NT2/D1 (cell line): ENCODE data around the gene ZMYND12.

Source experiments
- DNase-seq: peaks from one replicate; pipeline ENCODE4 v3.0.0-alpha.2; 2011; ENCODE audit warnings: low read depth, low spot score
- H3K27me3 ChIP-seq: 2 replicates; pipeline ENCODE4 v1.6.0; 2011; ENCODE audit warnings: mild to moderate bottlenecking; ENCODE audit not compliant: insufficient read length, insufficient read depth
- H3K36me3 ChIP-seq: 2 replicates; pipeline ENCODE4 v1.6.1; 2011; ENCODE audit warnings: mild to moderate bottlenecking, low read length, mixed read lengths; ENCODE audit not compliant: insufficient read depth, insufficient read length
- H3K4me1 ChIP-seq: 2 replicates; pipeline ENCODE4 v1.5.1; 2011; ENCODE audit not compliant: insufficient read depth, insufficient read length
- H3K4me3 ChIP-seq: 2 replicates; pipeline ENCODE4 v1.5.1; 2011; ENCODE audit warnings: low read depth; ENCODE audit not compliant: insufficient read length
- H3K9ac ChIP-seq: 2 replicates; pipeline ENCODE4 v1.6.0; 2011; ENCODE audit warnings: low read depth; ENCODE audit not compliant: insufficient read length
- H3K9me3 ChIP-seq: 2 replicates; pipeline ENCODE4 v1.5.1; 2011; ENCODE audit warnings: mild to moderate bottlenecking, low read length; ENCODE audit not compliant: insufficient read depth
- SUZ12 ChIP-seq: IDR thresholded peaks from 2 replicates; pipeline ENCODE4 v1.6.1; 2011; ENCODE audit not compliant: insufficient read length, insufficient read depth; ENCODE audit errors: extremely low read depth
- YY1 ChIP-seq: IDR thresholded peaks from 2 replicates; pipeline ENCODE4 v1.6.1; 2011; ENCODE audit not compliant: insufficient read length, insufficient read depth
- ZNF274 ChIP-seq: IDR thresholded peaks from 2 replicates; pipeline ENCODE4 v1.6.1; 2011; ENCODE audit warnings: mild to moderate bottlenecking, low read depth, low read length

Gene ZMYND12

GRCh38 chr1:42424201-42424600 is 31.6 kb downstream of the ZMYND12 start:
- H3K9me3 ChIP-seq: no peaks in the 10 kb centered on the region
- H3K4me3 ChIP-seq: no peak overlapping the region
- H3K4me1 ChIP-seq: peaks cover 10% of the 10 kb centered on the region
- H3K9ac ChIP-seq: no peak overlapping the region
- no peaks in the 10 kb centered on the region for H3K27me3 ChIP-seq
- no peaks in the 10 kb centered on the region for H3K36me3 ChIP-seq
- no peak for DNase-seq
- TF ChIP-seq YY1 (no peak), ZNF274 (no peak), SUZ12 (no peak)

GRCh38 chr1:42423681-42424080 is 32.1 kb downstream of the ZMYND12 start:
- TF ChIP-seq SUZ12 (no peak), ZNF274 (no peak), YY1 (no peak)
- no peak overlapping the region for H3K4me3 ChIP-seq
- peaks cover 13% of the 10 kb centered on the region for H3K4me1 ChIP-seq
- H3K27me3 ChIP-seq: no peaks in the 10 kb centered on the region
- H3K9ac ChIP-seq: no peak overlapping the region
- no peaks in the 10 kb centered on the region for H3K36me3 ChIP-seq
- H3K9me3 ChIP-seq: no peaks in the 10 kb centered on the region
- DNase-seq: no peak

- Histone ChIP-seq H3K9me3 (no peaks in the 10 kb centered on the region), H3K36me3 (no peaks in the 10 kb centered on the region), H3K4me1 (peaks cover 13% of the 10 kb centered on the region), H3K4me3 (no peak overlapping the region), H3K9ac (no peak overlapping the region), H3K27me3 (no peaks in the 10 kb centered on the region)
- no peak for TF ChIP-seq SUZ12
- no peak for TF ChIP-seq YY1
- TF ChIP-seq ZNF274: no peak
- DNase-seq: no peak
Measured at GRCh38 chr1:42422737-42423136, 33.1 kb downstream of the ZMYND12 start.

GRCh38 chr1:42420911-42421585 is 34.8 kb downstream of the ZMYND12 start:
- no peak for DNase-seq
- Histone ChIP-seq H3K36me3 (no peaks in the 10 kb centered on the region), H3K9me3 (no peaks in the 10 kb centered on the region), H3K4me1 (peaks cover 15% of the 10 kb centered on the region), H3K27me3 (no peaks in the 10 kb centered on the region), H3K9ac (no peak overlapping the region), H3K4me3 (no peak overlapping the region)
- TF ChIP-seq SUZ12 (no peak), YY1 (no peak), ZNF274 (no peak)

DNA sequence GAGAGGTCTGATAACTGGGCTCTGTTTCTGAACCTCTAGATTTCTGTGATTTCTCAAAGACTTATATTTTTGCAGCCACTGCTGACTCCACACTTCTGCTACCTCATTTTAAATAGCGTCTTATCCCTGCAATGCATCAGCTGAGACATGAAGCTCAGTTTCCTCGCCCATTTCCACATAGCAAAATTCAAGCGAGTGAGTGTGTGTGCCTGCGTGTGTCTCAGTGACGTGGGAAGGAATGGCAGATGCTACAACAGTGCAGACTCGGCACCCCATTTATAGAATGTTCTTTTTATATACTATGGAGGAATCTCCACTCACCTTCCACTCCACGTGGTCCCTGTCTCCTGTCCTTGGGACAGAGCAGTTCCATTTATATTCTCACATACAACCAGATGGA is 35.7 kb downstream of the ZMYND12 start:
- H3K9ac ChIP-seq: no peak overlapping the region
- H3K27me3 ChIP-seq: no peaks in the 10 kb centered on the region
- H3K4me3 ChIP-seq: no peak overlapping the region
- no peak for DNase-seq
- peaks cover 15% of the 10 kb centered on the region for H3K4me1 ChIP-seq
- no peaks in the 10 kb centered on the region for H3K36me3 ChIP-seq
- H3K9me3 ChIP-seq: no peaks in the 10 kb centered on the region
- TF ChIP-seq ZNF274: no peak

GRCh38 chr1:42419126-42419821 is 36.5 kb downstream of the ZMYND12 start:
- no peaks in the 10 kb centered on the region for H3K9me3 ChIP-seq

GRCh38 chr1:42418516-42418915 is 37.3 kb downstream of the ZMYND12 start:
- no peak overlapping the region for H3K9ac ChIP-seq
- no peak for TF ChIP-seq ZNF274
- peaks cover 15% of the 10 kb centered on the region for H3K4me1 ChIP-seq
- H3K36me3 ChIP-seq: no peaks in the 10 kb centered on the region
- no peak overlapping the region for H3K4me3 ChIP-seq
- no peaks in the 10 kb centered on the region for H3K9me3 ChIP-seq
- peak; percentile 81 for DNase-seq
- no peaks in the 10 kb centered on the region for H3K27me3 ChIP-seq

More at GRCh38 chr1:42419126-42419821, 36.5 kb downstream of the ZMYND12 start:
- H3K4me3 ChIP-seq: no peak overlapping the region
- peaks cover 15% of the 10 kb centered on the region for H3K4me1 ChIP-seq
- H3K36me3 ChIP-seq: no peaks in the 10 kb centered on the region
- DNase-seq: no peak
- H3K9ac ChIP-seq: no peak overlapping the region
- H3K27me3 ChIP-seq: no peaks in the 10 kb centered on the region
- TF ChIP-seq ZNF274 (no peak), YY1 (no peak), SUZ12 (no peak)
